Hematopoietic multipotent progenitor cell treated with erythropoietin and hydrocortisone succinate and interleukin-3 and kit ligand, for 8 days (in vitro differentiated cells): ENCODE results near the gene UST.
A peak's percentile ranks its signal among the peaks of the same experiment; 100 is the strongest.
"Not testable (repeated sequence)": the region's sequence is repeated elsewhere in the genome, so short reads cannot be mapped to it uniquely, and the experiment has no call there.

Experiments
- DNase-seq: peaks from one replicate; pipeline ENCODE4 v3.0.0-alpha.2; 2015

The UST gene

GRCh38 chr6:148736774-148737412, 9.9 kb upstream of the UST start:
- no peak for DNase-seq

DNA sequence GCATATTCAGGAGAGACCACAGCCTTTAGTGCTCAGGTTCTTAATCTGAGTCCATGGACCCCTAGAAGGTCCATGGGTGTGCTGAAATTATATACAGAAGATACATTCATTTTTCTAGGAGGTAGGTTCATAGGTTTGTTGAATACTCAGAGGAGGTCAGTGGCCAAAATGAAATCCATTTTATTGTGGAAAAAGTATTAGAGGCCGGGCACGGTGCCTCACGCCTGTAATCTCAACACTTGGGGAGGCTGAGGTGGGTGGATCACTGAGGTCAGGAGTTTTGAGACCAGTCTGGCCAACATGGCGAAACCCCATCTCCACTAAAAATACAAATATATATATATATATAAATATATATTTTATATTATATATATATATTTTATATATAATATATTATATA, 9.0 kb upstream of the UST start:
- DNase-seq: no peak

DNA sequence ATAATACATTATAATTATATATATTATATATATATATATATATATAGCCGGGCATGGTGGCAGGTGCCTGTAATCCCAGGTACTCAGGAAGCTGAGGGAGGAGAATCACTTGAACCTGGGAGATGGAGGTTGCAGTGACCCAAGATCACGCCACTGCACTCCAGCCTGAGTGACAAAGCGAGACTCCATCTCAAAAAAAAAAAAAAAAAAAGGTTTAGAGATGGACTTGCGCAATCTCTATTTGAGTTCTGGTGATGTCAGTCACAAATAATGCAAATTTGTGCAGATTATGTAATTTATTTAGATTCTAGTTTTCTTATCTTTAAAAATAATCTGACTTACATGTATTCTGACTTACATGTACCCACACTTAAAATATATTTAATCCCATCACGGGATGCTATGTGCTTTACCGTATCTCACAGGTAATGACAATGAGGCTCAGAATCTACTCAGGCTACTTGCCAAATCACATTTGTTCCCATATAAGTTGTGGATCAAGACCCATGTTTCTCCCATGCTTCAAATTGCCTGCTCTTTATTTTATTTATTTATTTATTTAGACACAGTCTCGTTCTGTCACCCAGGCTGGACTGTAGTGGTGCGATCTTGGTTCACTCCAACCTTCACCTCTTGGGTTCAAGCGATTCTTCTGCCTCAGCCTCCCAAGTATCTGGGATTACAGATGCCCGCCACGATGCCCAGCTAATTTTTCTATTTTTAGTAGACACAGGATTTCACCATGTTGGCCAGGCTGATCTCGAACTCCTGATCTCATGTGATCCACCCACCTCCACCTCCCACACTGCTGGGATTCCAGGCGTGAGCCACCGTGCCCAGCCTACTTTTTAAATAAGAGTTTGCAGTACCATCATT, 7.6 kb upstream of the UST start:
- DNase-seq: no peak

- no peak for DNase-seq
These were observed 7.1 kb upstream of the UST start for GRCh38 chr6:148739822-148740128.

- DNase-seq: no peak
These were observed 3.4 kb upstream of the UST start for GRCh38 chr6:148743476-148743875.

DNA sequence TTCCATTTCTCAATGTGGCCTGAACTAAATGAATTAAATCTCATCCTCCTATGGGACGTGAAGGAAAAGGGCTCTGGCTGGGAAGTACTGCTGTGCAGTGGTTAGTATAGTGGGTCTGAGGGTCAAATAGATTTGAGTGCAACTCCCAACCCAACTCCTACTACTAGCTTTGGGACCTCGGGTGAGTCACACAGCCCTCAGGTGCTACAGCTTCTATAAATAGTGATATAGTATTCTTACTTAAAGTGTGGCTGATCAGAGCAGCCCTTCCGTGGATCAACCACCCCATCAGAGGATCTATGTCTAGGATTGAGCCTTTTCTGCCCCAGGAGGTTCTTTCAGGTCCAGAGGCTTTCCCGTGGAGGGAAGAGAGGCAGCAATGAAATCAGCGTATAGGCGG, 904 bp upstream of the UST start:
- DNase-seq: no peak

DNA sequence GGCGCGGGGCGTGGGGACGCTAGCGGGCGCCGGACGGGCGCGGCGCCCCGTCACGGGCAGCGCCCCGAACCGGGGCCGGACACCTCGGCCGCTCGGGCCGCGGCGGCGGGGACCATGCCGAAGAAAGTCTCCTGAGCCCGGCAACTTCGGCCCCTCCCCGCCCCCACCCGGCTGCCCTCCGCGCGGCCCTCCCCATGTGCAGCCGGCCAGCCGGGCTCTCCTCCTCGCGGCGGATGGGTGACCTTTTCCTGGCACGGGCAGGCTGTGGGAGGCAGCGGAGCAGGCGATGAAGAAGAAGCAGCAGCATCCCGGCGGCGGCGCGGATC, 278 bp downstream of the UST start:
- no peak for DNase-seq

GRCh38 chr6:148747471-148748165, 788 bp downstream of the UST start:
- no peak for DNase-seq

GRCh38 chr6:148749674-148750073, 2.8 kb downstream of the UST start:
- DNase-seq: no peak

DNA sequence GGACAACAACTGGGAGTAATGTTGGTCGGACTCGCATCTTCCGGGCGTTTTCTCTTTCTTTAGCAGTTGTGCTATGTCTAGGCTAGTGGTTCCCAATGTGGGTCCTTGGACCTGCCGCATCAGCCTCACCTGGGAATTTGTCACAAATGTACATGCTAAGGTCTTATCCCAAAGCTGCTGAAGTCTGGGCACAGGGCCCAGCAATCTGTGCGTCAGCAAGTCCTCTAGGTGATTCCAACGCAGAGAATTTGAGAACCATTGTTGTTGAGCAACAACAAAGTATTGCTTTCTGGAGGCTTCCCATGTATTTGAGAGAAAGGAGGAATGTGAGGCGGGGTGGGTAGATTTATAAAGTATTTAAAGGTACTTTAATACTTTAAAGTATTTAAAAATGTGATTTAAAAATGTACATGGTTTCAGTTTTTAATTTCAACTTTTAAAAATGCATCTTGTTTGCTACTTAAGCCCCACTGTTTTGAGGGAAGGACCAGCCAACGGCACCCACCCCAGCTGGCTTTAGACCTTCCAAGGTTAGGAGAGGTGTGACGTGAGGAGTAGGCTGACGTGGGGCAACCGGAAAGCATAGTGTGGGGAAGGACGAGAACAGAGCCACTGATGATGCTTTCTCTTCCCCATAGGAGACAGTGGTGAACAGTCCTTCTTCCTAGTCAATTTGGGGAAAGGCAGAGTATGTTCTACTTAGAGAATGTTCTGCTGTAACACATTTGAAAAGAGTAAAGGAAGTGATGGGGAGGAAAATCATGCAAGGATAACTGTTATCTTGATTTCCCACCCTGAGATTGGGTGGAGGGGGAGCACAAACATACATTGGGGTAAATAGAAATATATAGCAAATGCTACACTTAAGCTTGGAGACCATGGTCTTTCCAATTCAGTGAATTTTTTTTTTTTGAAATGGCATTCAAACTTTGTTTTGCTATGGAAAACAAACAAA, 4.3 kb downstream of the UST start:
- no peak for DNase-seq

DNA sequence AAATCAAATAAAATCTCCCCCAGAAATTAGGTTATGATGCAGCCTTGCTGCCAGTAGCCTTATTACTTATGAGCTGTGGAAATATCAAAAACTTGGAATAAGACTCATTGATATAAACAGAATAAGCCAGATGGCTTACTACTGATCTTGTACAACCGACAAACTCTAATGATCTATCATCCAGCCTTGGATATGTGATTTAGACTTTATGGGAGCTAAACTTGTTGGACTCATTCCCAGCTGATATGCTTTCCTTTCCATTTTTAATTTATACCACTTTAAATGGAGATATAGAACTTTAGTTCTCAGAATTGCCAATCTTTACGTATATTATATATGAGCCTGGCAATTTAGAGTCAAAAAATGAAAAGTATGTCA, 5.0 kb downstream of the UST start:
- no peak for DNase-seq

DNA sequence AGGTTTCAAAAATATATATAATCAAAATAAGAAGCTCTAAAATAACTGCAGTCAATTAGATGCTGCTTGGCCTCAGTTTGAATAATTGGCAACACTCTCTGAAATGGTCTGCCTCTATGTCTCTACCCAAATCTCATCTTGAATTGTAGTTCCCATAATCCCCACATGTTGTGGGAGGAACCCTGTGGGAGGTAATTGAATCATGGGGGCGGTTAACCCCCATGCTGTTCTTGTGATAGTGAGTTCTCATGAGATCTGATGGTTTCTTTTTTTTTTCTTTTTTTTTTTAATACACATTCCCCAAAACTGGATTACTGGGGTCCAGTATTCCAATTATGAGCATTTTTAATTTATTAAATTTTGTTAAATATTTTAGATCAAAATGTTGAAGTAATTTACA, 8.5 kb downstream of the UST start:
- not testable (repeated sequence) for DNase-seq

- no peak for DNase-seq
These were observed 11.2 kb downstream of the UST start for GRCh38 chr6:148757944-148758480.

GRCh38 chr6:148758492-148758891, 11.7 kb downstream of the UST start:
- peak; percentile 17 for DNase-seq

DNA sequence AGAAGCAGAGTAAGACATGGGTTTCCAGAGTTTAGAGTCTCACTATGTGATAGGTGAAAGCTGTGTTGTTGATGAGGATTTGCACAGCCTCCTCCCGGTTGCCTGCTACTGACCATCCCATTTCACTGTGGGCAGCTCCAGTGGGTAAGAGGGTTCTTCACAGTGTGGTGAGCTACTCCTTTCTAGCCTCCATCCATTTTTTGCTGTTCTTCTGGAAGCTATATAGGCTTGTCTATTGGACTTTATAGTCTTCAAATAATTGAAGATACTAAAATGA, 13.4 kb downstream of the UST start:
- DNase-seq: no peak

DNA sequence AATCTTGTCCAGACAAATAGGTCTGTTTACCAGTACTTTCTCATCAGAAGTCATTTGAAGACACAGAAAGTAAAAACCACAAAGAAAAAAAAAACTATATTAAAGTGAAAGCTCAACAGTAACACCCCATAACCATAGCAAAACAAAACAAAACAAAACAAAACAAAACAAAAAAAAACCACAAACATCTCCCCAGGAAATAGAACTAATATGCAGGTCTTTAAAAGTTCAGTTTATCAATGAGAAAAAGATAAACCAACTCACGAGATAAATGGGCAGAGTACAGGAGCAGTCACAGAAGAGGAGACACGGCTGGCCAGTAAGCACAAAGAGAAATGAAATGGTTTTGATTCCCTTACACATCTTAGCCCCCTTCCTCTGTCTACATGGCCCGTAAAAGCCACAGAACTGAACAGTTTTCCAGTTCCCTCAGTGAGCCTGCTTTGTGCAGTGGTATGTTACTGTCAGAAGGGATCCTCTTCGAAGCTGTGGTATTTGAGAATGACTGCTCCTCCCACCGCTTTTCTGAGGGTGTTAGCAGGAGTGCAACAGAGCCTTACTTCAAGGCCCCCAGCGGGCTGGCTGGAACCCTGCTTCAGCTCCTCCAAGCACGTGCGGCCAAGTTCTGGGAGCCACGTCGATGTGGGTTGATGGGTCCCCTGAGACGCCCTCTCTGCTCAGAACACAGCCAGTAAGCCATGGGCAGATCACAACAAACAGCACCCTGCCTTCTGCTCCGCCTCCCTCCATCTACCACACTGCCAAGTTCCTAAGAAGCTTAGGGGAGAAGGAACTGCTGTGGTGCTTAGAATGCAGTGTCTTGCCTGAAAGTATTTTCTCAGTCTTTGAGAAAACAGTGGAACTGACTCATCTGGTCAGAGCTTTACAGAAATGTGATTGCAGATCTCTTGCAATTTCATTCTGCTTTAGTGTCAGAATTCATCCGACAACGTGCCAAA, 14.0 kb downstream of the UST start:
- no peak for DNase-seq

DNA sequence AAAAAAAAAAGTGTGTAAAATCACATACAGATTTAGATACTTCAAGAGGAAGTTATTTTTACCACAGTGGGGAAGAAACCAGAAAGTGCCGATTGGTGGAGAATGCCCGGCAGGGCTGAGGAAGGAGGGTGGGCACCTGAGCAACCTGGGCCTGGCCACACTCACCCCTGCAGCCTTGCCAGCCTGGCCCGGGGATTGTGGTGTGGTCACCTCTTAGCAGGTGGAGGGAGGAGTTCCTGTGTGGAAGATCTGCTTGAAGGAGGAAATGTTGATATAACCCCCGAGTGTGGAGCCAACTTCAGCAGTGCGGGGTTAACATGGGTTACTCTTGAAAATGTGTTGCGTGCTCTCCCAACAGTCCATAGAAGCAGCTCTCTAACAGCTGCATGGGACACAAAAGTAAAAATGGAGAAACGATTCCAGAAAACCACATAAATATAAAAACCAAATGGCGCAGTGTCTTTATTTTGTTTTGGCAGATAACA, 14.7 kb downstream of the UST start:
- no peak for DNase-seq

DNA sequence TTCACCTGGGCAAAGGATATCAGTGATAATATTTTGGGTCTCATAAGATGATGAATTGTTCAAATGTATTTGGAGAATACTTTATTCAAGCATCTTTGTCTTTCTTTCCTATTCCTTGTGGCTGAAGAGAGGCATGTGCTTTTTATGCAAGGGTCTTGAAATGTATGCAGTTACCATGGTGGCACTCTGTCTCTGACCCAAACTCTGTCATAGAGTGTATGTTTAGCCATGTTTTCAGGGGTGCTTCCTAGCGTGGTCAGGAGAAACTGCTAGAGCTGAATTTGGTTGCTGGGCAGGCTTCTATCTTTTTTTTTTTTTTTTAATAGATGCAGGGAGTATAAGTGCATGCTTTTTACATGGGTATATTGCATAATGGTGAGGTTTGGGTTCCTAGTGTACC, 15.4 kb downstream of the UST start:
- no peak for DNase-seq

- not testable (repeated sequence) for DNase-seq
These were observed 17.6 kb downstream of the UST start for GRCh38 chr6:148764259-148765020.

- no peak for DNase-seq
These were observed 19.3 kb downstream of the UST start for GRCh38 chr6:148765898-148766808.
